Ramos (cell line): ENCODE results near the gene SCP2.
"Not testable (repeated sequence)": the region's sequence is repeated elsewhere in the genome, so short reads cannot be mapped to it uniquely, and the experiment has no call there.

Source experiments
- in situ Hi-C: fragments of 300-500 bp; cut with MboI; formaldehyde crosslinking; loops from one replicate; pipeline ENCODE4 v1.14.3; 2022; ENCODE audit warnings: low sequenced_read_pairs; ENCODE audit not compliant: unreplicated experiment

SCP2 gene

GRCh38 chr1:52916241-52916975, 10.7 kb upstream of the SCP2 start:
- in situ Hi-C loops, result no loop called here

GRCh38 chr1:52917156-52917555, 9.9 kb upstream of the SCP2 start:
- in situ Hi-C loops, result no loop called here

GRCh38 chr1:52917581-52917980, 9.5 kb upstream of the SCP2 start:
- in situ Hi-C loops, result no loop called here

GRCh38 chr1:52918201-52918600, 8.9 kb upstream of the SCP2 start:
- in situ Hi-C loops, result no loop called here

- in situ Hi-C loops, result no loop called here
Measured at GRCh38 chr1:52919051-52919722, 7.9 kb upstream of the SCP2 start.

GRCh38 chr1:52919723-52920483, 7.2 kb upstream of the SCP2 start:
- in situ Hi-C loops, result no loop called here

GRCh38 chr1:52920791-52921291, 6.2 kb upstream of the SCP2 start:
- in situ Hi-C loops, result no loop called here

- in situ Hi-C loops, result no loop called here
Measured at GRCh38 chr1:52925571-52926005, 1.5 kb upstream of the SCP2 start.

GRCh38 chr1:52926864-52927211, 238 bp upstream of the SCP2 start:
- in situ Hi-C loops, result no loop called here

- in situ Hi-C loops, result no loop called here
Measured at GRCh38 chr1:52928015-52928404, 934 bp downstream of the SCP2 start.

- in situ Hi-C loops, result no loop called here
Measured at GRCh38 chr1:52929019-52929418, 1.9 kb downstream of the SCP2 start.

GRCh38 chr1:52937433-52938182, 10.5 kb downstream of the SCP2 start:
- in situ Hi-C loops, result no loop called here

- in situ Hi-C loops, result no loop called here
Measured at GRCh38 chr1:52938183-52938451, 11.0 kb downstream of the SCP2 start.

- in situ Hi-C loops, result no loop called here
Measured at GRCh38 chr1:52943876-52944416, 16.9 kb downstream of the SCP2 start.

- in situ Hi-C loops, result no loop called here
Measured at GRCh38 chr1:52944566-52944965, 17.5 kb downstream of the SCP2 start.

GRCh38 chr1:52947490-52947889, 20.4 kb downstream of the SCP2 start:
- in situ Hi-C loops, result no loop called here

GRCh38 chr1:52949602-52950001, 22.5 kb downstream of the SCP2 start:
- in situ Hi-C loops, result not testable (repeated sequence)

- in situ Hi-C loops, result no loop called here
Measured at GRCh38 chr1:52952112-52952511, 25.0 kb downstream of the SCP2 start.

- in situ Hi-C loops, result no loop called here
Measured at GRCh38 chr1:52955129-52955970, 28.3 kb downstream of the SCP2 start.
